NCI-H82 treated with DMSO at 0.1 percent for 48 hours (cell line): ENCODE data around the gene IPO13.

Source experiments
- DNase-seq: peaks from one replicate; lab custom pipeline; 2025; ENCODE audit not compliant: unreplicated experiment; lab: John Stamatoyannopoulos, UW

IPO13 gene

GRCh38 chr1:43930949-43931275 is 15.8 kb upstream of the IPO13 start:
- DNase-seq: no peak

- no peak for DNase-seq
These were observed 14.8 kb upstream of the IPO13 start for GRCh38 chr1:43931711-43932660.

GRCh38 chr1:43932786-43933385 is 13.9 kb upstream of the IPO13 start:
- DNase-seq: no peak

GRCh38 chr1:43933386-43934100 is 13.2 kb upstream of the IPO13 start, which contains the start of gene ARTN:
ARTN (plus strand) TSS chr1:43933801; CDS start chr1:43935657, 1,856 bp downstream.
- DNase-seq: no peak

- peak; percentile 69 for DNase-seq
These were observed 12.4 kb upstream of the IPO13 start for GRCh38 chr1:43934101-43934985.

- DNase-seq: no peak
These were observed 11.8 kb upstream of the IPO13 start for GRCh38 chr1:43934986-43935324.

- DNase-seq: no peak
These were observed 10.9 kb upstream of the IPO13 start for GRCh38 chr1:43935711-43936427.

- DNase-seq: no peak
These were observed 10.2 kb upstream of the IPO13 start for GRCh38 chr1:43936431-43937151.

GRCh38 chr1:43937179-43937865 is 9.4 kb upstream of the IPO13 start:
- DNase-seq: no peak

GRCh38 chr1:43938383-43938782 is 8.4 kb upstream of the IPO13 start:
- DNase-seq: no peak

- no peak for DNase-seq
These were observed 7.7 kb upstream of the IPO13 start for GRCh38 chr1:43938892-43939587.

- DNase-seq: no peak
These were observed 4.3 kb upstream of the IPO13 start for GRCh38 chr1:43942411-43942810.

GRCh38 chr1:43944860-43945259 is 1.9 kb upstream of the IPO13 start:
- no peak for DNase-seq

- no peak for DNase-seq
These were observed 995 bp upstream of the IPO13 start for GRCh38 chr1:43945674-43946235.

GRCh38 chr1:43947061-43947873 is 517 bp downstream of the IPO13 start:
- DNase-seq: no peak

GRCh38 chr1:43947874-43948437 is 1.2 kb downstream of the IPO13 start:
- DNase-seq: no peak

- no peak for DNase-seq
These were observed 2.9 kb downstream of the IPO13 start for GRCh38 chr1:43949678-43950077.
